ENCODE results near the gene TFAP2C. TPM values are rescaled to one million over a fixed set of nuclear protein-coding genes. Genes with fewer than 3 reads are reported as not detected.

The TFAP2C gene
- total and polyA plus RNA-seq, 10 of the 15 experiments (the other 5 are each of a cell fraction or from before 2014, with no cell fraction given): 0.49 TPM; not detected in 9

DNA sequence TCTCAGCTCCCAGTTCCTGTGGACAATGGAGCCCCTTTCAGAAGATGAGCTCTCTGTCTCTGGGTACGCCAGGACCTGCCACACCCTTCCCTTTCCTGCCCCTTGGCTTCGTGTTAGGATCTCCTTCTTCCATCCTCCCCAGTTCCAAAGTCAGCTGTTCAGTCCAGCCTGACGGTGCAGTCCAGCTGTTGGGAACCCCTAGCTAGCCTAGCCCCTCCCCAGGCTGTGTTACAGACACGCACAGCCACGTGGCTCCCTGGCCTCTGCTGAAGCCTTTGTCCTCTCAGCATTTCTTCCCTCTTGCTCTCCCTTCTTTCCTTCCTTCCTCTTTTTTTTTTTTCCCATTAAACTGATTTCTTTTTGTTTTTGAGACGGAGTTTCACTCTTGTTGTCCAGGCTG, 12.4 kb upstream of the TFAP2C start (continued):
- TF ChIP-seq, protein P1, sequence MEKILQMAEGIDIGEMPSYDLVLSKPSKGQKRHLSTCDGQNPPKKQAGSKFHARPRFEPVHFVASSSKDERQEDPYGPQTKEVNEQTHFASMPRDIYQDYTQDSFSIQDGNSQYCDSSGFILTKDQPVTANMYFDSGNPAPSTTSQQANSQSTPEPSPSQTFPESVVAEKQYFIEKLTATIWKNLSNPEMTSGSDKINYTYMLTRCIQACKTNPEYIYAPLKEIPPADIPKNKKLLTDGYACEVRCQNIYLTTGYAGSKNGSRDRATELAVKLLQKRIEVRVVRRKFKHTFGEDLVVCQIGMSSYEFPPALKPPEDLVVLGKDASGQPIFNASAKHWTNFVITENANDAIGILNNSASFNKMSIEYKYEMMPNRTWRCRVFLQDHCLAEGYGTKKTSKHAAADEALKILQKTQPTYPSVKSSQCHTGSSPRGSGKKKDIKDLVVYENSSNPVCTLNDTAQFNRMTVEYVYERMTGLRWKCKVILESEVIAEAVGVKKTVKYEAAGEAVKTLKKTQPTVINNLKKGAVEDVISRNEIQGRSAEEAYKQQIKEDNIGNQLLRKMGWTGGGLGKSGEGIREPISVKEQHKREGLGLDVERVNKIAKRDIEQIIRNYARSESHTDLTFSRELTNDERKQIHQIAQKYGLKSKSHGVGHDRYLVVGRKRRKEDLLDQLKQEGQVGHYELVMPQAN (conservative IDR thresholded peaks at IDR 0.05): no peak
- TF ChIP-seq ZNF384 (IDR thresholded peaks at IDR 0.05; ENCODE audit: borderline replicate concordance, low read depth, low read length): no peak
- TF ChIP-seq EGR1 (IDR thresholded peaks at IDR 0.05; ENCODE audit: borderline replicate concordance in 1 of 2, low read depth in 2 of 2, low read length in 2 of 2): no peak
- TF ChIP-seq ZZZ3 (IDR thresholded peaks at IDR 0.05; ENCODE audit: control insufficient read depth, insufficient read length, low read depth): no peak

DNA sequence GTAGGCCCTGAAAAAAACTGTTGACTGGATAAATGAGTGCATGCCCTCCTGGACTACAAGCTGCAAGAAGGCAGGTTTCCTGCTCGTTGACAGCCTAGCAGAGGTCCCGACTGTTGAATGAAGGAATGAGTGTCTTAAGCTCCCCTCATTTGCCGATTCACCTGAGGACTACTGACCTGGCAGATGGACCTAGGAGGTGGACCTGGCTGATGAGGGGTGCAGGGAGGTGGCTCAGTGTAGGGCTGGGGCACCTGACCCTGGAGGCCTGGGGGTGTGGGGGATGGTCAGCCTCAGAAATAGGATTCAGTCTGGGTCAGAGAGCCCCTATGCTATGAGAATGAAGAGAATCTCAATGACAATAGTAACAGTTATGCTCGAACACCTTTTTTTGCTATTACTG, 11.6 kb upstream of the TFAP2C start:
- no peak overlapping the region for H2AFZ ChIP-seq (ENCODE audit: control insufficient read depth, low read depth, low read length)
- no peak overlapping the region for H3K4me3 ChIP-seq
- no peaks in the 10 kb centered on the region for H3K36me3 ChIP-seq (ENCODE audit: control insufficient read depth in 2 of 2, insufficient read depth in 2 of 2, low read length in 1 of 2)
- in situ Hi-C loops (cut with MboI): no loop called here
- H4K20me1 ChIP-seq (ENCODE audit: control insufficient read depth, insufficient read depth): no peaks in the 10 kb centered on the region
- H3K4me2 ChIP-seq (ENCODE audit: control insufficient read depth, insufficient read depth): no peak overlapping the region
- H3K9me3 ChIP-seq (replicated peaks; ENCODE audit: control insufficient read depth, insufficient read depth, low read length): no peaks in the 10 kb centered on the region
- no TSS peak for BruUV-seq (replicated peaks)
- intact Hi-C loops (cut with micrococcal nuclease; ENCODE audit: unreplicated experiment): no loop called here
- H3K4me1 ChIP-seq (ENCODE audit: control insufficient read depth, insufficient read depth, low read length): no peaks in the 10 kb centered on the region
- CTCF ChIA-PET: no interaction called here
- SMC1A ChIA-PET (ENCODE audit: uncharacterized antibody, unreplicated experiment): no interaction called here
- DNase-seq (ENCODE audit: low read depth, low spot score) (no peak), FAIRE-seq (no peak), ATAC-seq (no peak)
- TF ChIP-seq, protein P2, sequence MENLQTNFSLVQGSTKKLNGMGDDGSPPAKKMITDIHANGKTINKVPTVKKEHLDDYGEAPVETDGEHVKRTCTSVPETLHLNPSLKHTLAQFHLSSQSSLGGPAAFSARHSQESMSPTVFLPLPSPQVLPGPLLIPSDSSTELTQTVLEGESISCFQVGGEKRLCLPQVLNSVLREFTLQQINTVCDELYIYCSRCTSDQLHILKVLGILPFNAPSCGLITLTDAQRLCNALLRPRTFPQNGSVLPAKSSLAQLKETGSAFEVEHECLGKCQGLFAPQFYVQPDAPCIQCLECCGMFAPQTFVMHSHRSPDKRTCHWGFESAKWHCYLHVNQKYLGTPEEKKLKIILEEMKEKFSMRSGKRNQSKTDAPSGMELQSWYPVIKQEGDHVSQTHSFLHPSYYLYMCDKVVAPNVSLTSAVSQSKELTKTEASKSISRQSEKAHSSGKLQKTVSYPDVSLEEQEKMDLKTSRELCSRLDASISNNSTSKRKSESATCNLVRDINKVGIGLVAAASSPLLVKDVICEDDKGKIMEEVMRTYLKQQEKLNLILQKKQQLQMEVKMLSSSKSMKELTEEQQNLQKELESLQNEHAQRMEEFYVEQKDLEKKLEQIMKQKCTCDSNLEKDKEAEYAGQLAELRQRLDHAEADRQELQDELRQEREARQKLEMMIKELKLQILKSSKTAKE (IDR thresholded peaks at IDR 0.05; ENCODE audit: low read depth, poor library complexity, severe bottlenecking): no peak
- TF ChIP-seq SREBF2 (IDR thresholded peaks at IDR 0.05; ENCODE audit: low read length) (no peak), BACH1 (IDR thresholded peaks at IDR 0.05; ENCODE audit: borderline replicate concordance) (no peak), YBX1 (IDR thresholded peaks at IDR 0.05) (no peak), MYB (IDR thresholded peaks at IDR 0.05; ENCODE audit: borderline replicate concordance, low read depth, low read length) (no peak), NFYB (IDR thresholded peaks at IDR 0.05; ENCODE audit: insufficient read depth, low read depth, low read length) (no peak), KLF5 (IDR thresholded peaks at IDR 0.05; ENCODE audit: partially characterized antibody) (no peak), SP1 (IDR thresholded peaks at IDR 0.05; ENCODE audit: low read depth, low read length) (no peak)
- TF ChIP-seq, protein P3, sequence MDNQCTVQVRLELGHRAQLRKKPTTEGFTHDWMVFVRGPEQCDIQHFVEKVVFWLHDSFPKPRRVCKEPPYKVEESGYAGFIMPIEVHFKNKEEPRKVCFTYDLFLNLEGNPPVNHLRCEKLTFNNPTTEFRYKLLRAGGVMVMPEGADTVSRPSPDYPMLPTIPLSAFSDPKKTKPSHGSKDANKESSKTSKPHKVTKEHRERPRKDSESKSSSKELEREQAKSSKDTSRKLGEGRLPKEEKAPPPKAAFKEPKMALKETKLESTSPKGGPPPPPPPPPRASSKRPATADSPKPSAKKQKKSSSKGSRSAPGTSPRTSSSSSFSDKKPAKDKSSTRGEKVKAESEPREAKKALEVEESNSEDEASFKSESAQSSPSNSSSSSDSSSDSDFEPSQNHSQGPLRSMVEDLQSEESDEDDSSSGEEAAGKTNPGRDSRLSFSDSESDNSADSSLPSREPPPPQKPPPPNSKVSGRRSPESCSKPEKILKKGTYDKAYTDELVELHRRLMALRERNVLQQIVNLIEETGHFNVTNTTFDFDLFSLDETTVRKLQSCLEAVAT (IDR thresholded peaks at IDR 0.05): no peak
- TF ChIP-seq, protein P4, sequence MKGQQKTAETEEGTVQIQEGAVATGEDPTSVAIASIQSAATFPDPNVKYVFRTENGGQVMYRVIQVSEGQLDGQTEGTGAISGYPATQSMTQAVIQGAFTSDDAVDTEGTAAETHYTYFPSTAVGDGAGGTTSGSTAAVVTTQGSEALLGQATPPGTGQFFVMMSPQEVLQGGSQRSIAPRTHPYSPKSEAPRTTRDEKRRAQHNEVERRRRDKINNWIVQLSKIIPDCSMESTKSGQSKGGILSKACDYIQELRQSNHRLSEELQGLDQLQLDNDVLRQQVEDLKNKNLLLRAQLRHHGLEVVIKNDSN (IDR thresholded peaks at IDR 0.05; ENCODE audit: borderline replicate concordance, extremely low read length, insufficient read depth, low read depth, low read length): no peak
- POLR2A ChIA-PET: no interaction called here
- no peak overlapping the region for H3K9ac ChIP-seq (ENCODE audit: control insufficient read depth, insufficient read depth, low read length)
- no peaks in the 10 kb centered on the region for H3K79me2 ChIP-seq (ENCODE audit: control insufficient read depth, insufficient read depth, low read length)
- 40% methylated on average over 4 of the region's 4 CpGs for WGBS (ENCODE audit: insufficient coverage, insufficient replicate concordance, low lambda C conversion rate, missing lambda C conversion rate)
- no peaks in the 10 kb centered on the region; a peak in 2 of 4 replicates for H3K27me3 ChIP-seq (replicated peaks in 1 of 2; ENCODE audit: control insufficient read depth in 2 of 2, insufficient read depth in 2 of 2, low read length in 1 of 2)
- RAD21 ChIA-PET (ENCODE audit: unreplicated experiment): no interaction called here
- no peak overlapping the region for H3K27ac ChIP-seq (ENCODE audit: control insufficient read depth, insufficient read depth)

All from GM12878 (cell line).